Kidney (tissue), 14 donors: ENCODE measurements around the gene IRF4. TPM values are rescaled to one million over a fixed set of nuclear protein-coding genes. Genes with fewer than 3 reads are reported as not detected.

ENCODE experiments used
- DNase-seq, 5 donors: peaks; one replicate each; pipeline ENCODE4 v3.0.0-alpha.2; 2013 to 2020
- FAIRE-seq: peaks from 2 replicates; lab custom pipeline; 2012; peaks lifted over from hg19 to GRCh38; lab: Jason Lieb, UNC
- H3K27ac ChIP-seq, 2 donors: one replicate each; pipeline ENCODE4 v1.7.0; 2013; ENCODE audit warnings: low read depth in 2 of 2, low read length in 2 of 2, inconsistent platforms in 1 of 2
- H3K27me3 ChIP-seq: one replicate; pipeline ENCODE4 v1.7.1; 2013; ENCODE audit warnings: low read length, inconsistent platforms; ENCODE audit not compliant: control insufficient read depth, insufficient read depth
- H3K36me3 ChIP-seq, 3 donors: one replicate each; pipeline versions ENCODE4 v1.7.0 to v1.7.1; 2013; ENCODE audit warnings: low read length in 3 of 3, control low read depth in 1 of 3, inconsistent platforms in 1 of 3; ENCODE audit not compliant: insufficient read depth in 3 of 3, control insufficient read depth in 2 of 3
- H3K4me1 ChIP-seq, 3 donors: one replicate each; pipeline versions ENCODE4 v1.7.0 to v1.7.1; 2013; ENCODE audit warnings: low read length in 3 of 3, inconsistent platforms in 1 of 3, low read depth in 1 of 3; ENCODE audit not compliant: control insufficient read depth in 2 of 3, insufficient read depth in 2 of 3
- H3K4me3 ChIP-seq, 3 donors: one replicate each; pipeline versions ENCODE4 v1.7.0 to v1.8.1; 2013; ENCODE audit warnings: low read length in 3 of 3, control low read depth in 1 of 3, inconsistent platforms in 1 of 3
- H3K9ac ChIP-seq, 3 donors: one replicate each; pipeline versions ENCODE4 v1.7.0 to v1.7.1; 2013; ENCODE audit warnings: low read length in 3 of 3, control low read depth in 1 of 3, inconsistent platforms in 1 of 3
- H3K9me3 ChIP-seq, 3 donors: one replicate each; pipeline versions ENCODE4 v1.7.0 to v1.7.1; 2013; ENCODE audit warnings: low read length in 3 of 3, control low read depth in 1 of 3, inconsistent platforms in 1 of 3; ENCODE audit not compliant: control insufficient read depth in 2 of 3, insufficient read depth in 1 of 3
- CTCF ChIP-seq: IDR thresholded peaks from 3 replicates; pipeline ENCODE4 v1.5.1; 2012; ENCODE audit warnings: mild to moderate bottlenecking, moderate library complexity, borderline replicate concordance; ENCODE audit not compliant: insufficient read depth; ENCODE audit errors: extremely low read depth
- intact Hi-C: fragments of 100-400 bp; cut with DNase I; formaldehyde crosslinking; loops from one replicate; pipeline ENCODE4 v1.11.1; 2022
- polyA plus RNA-seq: library from polyadenylated mRNA; stranded (reverse); fragments of 350-450 nt; fragmentation: Illumina TruSeq; extraction: RNeasy Lipid Tissue Mini Kit (QIAGEN cat#74804); gene quantifications from one replicate; pipeline ENCODE4 v1.2.3, GENCODE V29; 2014; ENCODE audit warnings: low read depth, low replicate concordance; ENCODE audit not compliant: insufficient read depth
- total RNA-seq: library from RNA; stranded (reverse); fragmentation: NEBNext Ultra II Directional; extraction: Animal tissue kit (Norgen Biotek cat#: 25700); gene quantifications from one replicate; pipeline ENCODE4 v1.2.1, GENCODE V29; 2021
- donor health status: control.
- donor health status: control.
- donor health status: control.
- donor health status: control.
- donor health status: control.
- donor health status: DM: yes; HTN: yes; CAD: no.
- donor health status: Normal renal cell carcinoma (clear cell type).

IRF4 gene
- total and polyA plus RNA-seq, 2 donors from 2014 or later: 23.7 TPM; not detected in 1

- DNase-seq (peak in 1 of 5 donors; percentile 27), FAIRE-seq (no peak)
- H3K4me1 ChIP-seq: no peaks in the 10 kb centered on the region
- H3K27ac ChIP-seq: no peak overlapping the region
- H3K9ac ChIP-seq: no peak overlapping the region
- no peak overlapping the region for H3K4me3 ChIP-seq
- H3K27me3 ChIP-seq: no peaks in the 10 kb centered on the region
- H3K36me3 ChIP-seq: peaks cover 0 to 6% (median 6%) of the 10 kb centered on the region in 3 donors
- H3K9me3 ChIP-seq: no peaks in the 10 kb centered on the region
- TF ChIP-seq CTCF: no peak
- intact Hi-C loops: no loop called here
These were observed 41.2 kb upstream of the IRF4 start for GRCh38 chr6:350371-350770.

- Histone ChIP-seq H3K36me3 (peaks cover 0 to 6% (median 6%) of the 10 kb centered on the region in 3 donors), H3K27ac (no peak overlapping the region), H3K27me3 (no peaks in the 10 kb centered on the region), H3K9me3 (no peaks in the 10 kb centered on the region), H3K4me3 (no peak overlapping the region), H3K4me1 (no peaks in the 10 kb centered on the region), H3K9ac (no peak overlapping the region)
- intact Hi-C loops: no loop called here
- no peak for FAIRE-seq
- DNase-seq: peak in 1 of 5 donors; percentile 59
- TF ChIP-seq CTCF: no peak
These were observed 40.3 kb upstream of the IRF4 start for GRCh38 chr6:351011-351866.

GRCh38 chr6:351867-352289 lies 39.7 kb upstream of the IRF4 start:
- no peak for FAIRE-seq
- intact Hi-C loops: no loop called here
- DNase-seq: no peak

More at GRCh38 chr6:351867-352289, 39.7 kb upstream of the IRF4 start:
- H3K4me1 ChIP-seq: no peaks in the 10 kb centered on the region
- H3K4me3 ChIP-seq: no peak overlapping the region
- no peaks in the 10 kb centered on the region for H3K9me3 ChIP-seq
- no peak overlapping the region for H3K9ac ChIP-seq
- H3K36me3 ChIP-seq: peaks cover 0 to 6% (median 6%) of the 10 kb centered on the region in 3 donors
- TF ChIP-seq CTCF: no peak
- H3K27me3 ChIP-seq: no peaks in the 10 kb centered on the region
- no peak overlapping the region for H3K27ac ChIP-seq
